TTC549 (cell line): ENCODE results near the gene UBE2S.

Experiments used
- FAIRE-seq: peaks from 2 replicates; lab custom pipeline; 2012; peaks lifted over from hg19 to GRCh38; lab: Jason Lieb, UNC

UBE2S gene

GRCh38 chr19:55383279-55384130, 24.1 kb downstream of the UBE2S start:
- FAIRE-seq = no peak

GRCh38 chr19:55382522-55383054, 25.0 kb downstream of the UBE2S start:
- FAIRE-seq = no peak

- no peak for FAIRE-seq
These were observed 25.6 kb downstream of the UBE2S start for GRCh38 chr19:55382013-55382412.

- no peak for FAIRE-seq
These were observed 28.4 kb downstream of the UBE2S start for GRCh38 chr19:55379174-55379573.

GRCh38 chr19:55377356-55378131, 30.0 kb downstream of the UBE2S start:
- FAIRE-seq = no peak

GRCh38 chr19:55376241-55376933, 31.2 kb downstream of the UBE2S start, which contains the start of gene TMEM190:
Gene TMEM190 (plus strand): TSS chr19:55376826. CDS start chr19:55376854, 28 bp downstream.
- FAIRE-seq = no peak

- FAIRE-seq = no peak
These were observed 33.4 kb downstream of the UBE2S start for GRCh38 chr19:55373993-55374757.

- no peak for FAIRE-seq
These were observed 34.1 kb downstream of the UBE2S start for GRCh38 chr19:55373306-55373992.

GRCh38 chr19:55372316-55373081, 35.1 kb downstream of the UBE2S start:
- FAIRE-seq = no peak

GRCh38 chr19:55370305-55370988, 37.1 kb downstream of the UBE2S start, which contains the start of gene IL11:
Gene IL11 (minus strand): TSS chr19:55370463. CDS start chr19:55370310, 153 bp downstream.
- no peak for FAIRE-seq

- no peak for FAIRE-seq
These were observed 37.8 kb downstream of the UBE2S start for GRCh38 chr19:55369653-55370304.

- FAIRE-seq = no peak
These were observed 38.7 kb downstream of the UBE2S start for GRCh38 chr19:55368701-55369563.

GRCh38 chr19:55368106-55368505, 39.5 kb downstream of the UBE2S start:
- no peak for FAIRE-seq

GRCh38 chr19:55366790-55367189, 40.8 kb downstream of the UBE2S start:
- FAIRE-seq = no peak

- FAIRE-seq = no peak
These were observed 41.6 kb downstream of the UBE2S start for GRCh38 chr19:55365964-55366363.

- FAIRE-seq = no peak
These were observed 42.3 kb downstream of the UBE2S start for GRCh38 chr19:55365245-55365644.

GRCh38 chr19:55362990-55363716, 44.4 kb downstream of the UBE2S start, which contains the start of gene GARIN5B:
Gene GARIN5B (minus strand): TSS chr19:55363260. CDS start chr19:55363066, 194 bp downstream.
- FAIRE-seq = no peak
